Dedifferentiated amniotic fluid mesenchymal stem cell (primary cell): ENCODE measurements around the gene SURF1.
"Not testable (repeated sequence)": the region's sequence is repeated elsewhere in the genome, so short reads cannot be mapped to it uniquely, and the experiment has no call there.

Source experiments
- DNase-seq: peaks from one replicate; pipeline ENCODE4 v3.0.0-alpha.2; 2016; ENCODE audit errors: extremely low spot score

The SURF1 gene

GRCh38 chr9:133321411-133321935, 34.8 kb downstream of the SURF1 start:
- no peak for DNase-seq

- DNase-seq: no peak
Observed at GRCh38 chr9:133320421-133320881, 35.8 kb downstream of the SURF1 start.

- DNase-seq: not testable (repeated sequence)
Observed at GRCh38 chr9:133317551-133317950, 38.7 kb downstream of the SURF1 start.

- DNase-seq: no peak
Observed at GRCh38 chr9:133315997-133316396, 40.3 kb downstream of the SURF1 start.

GRCh38 chr9:133309608-133310007, 46.7 kb downstream of the SURF1 start:
- DNase-seq: no peak

GRCh38 chr9:133307301-133307700, 49.0 kb downstream of the SURF1 start:
- no peak for DNase-seq

- no peak for DNase-seq
Observed at GRCh38 chr9:133306242-133307204, 49.8 kb downstream of the SURF1 start.

- DNase-seq: no peak
Observed at GRCh38 chr9:133305731-133306130, 50.6 kb downstream of the SURF1 start.

- DNase-seq: no peak
Observed at GRCh38 chr9:133304477-133305377, 51.6 kb downstream of the SURF1 start.

- no peak for DNase-seq
Observed at GRCh38 chr9:133304158-133304470, 52.2 kb downstream of the SURF1 start.

GRCh38 chr9:133303266-133304157, 52.8 kb downstream of the SURF1 start:
- DNase-seq: no peak
